ENCODE measurements around the gene TRERF1. TPM values are rescaled to one million over a fixed set of nuclear protein-coding genes. Genes with fewer than 3 reads are reported as not detected.

Gene TRERF1
- total RNA-seq, 1 donor from 2014 or later, result 8.7 TPM

DNA sequence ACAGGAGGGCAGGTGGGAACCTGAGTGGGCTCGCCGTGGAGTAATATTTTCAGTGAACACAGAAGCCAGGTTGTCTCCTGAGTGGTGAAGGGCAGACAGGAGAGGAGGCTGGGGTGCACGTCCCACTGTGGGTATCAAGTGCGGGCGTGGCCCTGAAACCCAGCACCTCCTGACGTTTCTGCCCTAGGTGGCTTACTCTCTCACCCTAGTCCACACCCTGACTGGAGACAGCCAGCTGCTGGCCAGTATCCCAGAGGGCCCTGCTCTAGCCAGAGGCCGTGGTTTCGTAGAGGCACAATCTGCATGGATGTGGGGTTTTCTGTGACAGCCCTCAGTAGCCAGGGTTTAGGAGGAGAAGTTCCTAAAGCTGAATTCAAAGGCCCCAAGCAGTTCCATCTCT is 86.7 kb downstream of the TRERF1 start:
- H3K9me3 Mint-ChIP-seq (ENCODE audit: unreplicated experiment), result no peaks in the 10 kb centered on the region

DNA sequence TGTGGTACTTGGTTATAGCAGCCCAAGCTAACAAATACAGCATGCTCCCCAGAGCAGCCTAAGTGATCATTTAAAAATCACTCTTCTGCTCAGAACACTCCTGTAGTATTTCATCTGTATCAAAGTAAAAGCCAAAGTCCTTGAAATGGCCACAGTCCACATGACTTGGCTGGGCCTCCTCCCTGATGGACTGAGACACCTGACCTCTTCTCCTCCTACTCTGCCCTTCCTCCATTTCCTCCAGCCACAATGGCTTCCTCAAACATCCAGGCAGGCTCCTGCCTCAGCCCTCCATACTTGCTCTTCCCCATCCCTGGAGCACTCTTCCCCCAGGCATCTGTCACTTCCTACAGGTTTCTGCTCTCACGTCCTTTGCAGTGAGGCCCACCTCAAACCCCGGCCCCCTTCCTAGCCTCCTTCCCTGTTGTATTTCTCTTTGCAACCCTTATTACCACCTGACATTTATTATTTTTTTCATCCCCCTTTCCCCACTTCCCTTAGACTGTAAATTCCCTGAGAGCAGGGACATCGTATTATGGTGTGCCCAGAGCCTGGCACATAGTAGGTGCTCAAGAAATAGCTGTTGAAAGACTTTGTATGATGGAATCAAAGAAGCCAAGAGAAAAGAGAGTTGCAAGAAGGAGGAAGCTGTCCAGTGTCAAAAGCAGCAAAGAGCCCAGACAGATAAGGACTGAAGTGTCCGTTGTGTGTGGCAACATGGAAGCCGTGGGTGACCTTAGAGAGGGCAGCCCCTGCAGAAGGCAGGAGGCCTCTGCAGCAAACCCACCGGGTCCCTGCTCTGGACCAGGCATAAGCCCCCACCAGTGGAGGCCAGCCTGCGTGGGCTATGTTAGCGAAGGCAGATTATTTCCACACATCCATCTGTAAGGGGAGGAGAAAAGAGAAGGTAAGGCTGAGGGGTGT is 87.5 kb downstream of the TRERF1 start:
- H3K4me3 Mint-ChIP-seq (ENCODE audit: unreplicated experiment), result no peak overlapping the region
- TF ChIP-seq, protein P1, sequence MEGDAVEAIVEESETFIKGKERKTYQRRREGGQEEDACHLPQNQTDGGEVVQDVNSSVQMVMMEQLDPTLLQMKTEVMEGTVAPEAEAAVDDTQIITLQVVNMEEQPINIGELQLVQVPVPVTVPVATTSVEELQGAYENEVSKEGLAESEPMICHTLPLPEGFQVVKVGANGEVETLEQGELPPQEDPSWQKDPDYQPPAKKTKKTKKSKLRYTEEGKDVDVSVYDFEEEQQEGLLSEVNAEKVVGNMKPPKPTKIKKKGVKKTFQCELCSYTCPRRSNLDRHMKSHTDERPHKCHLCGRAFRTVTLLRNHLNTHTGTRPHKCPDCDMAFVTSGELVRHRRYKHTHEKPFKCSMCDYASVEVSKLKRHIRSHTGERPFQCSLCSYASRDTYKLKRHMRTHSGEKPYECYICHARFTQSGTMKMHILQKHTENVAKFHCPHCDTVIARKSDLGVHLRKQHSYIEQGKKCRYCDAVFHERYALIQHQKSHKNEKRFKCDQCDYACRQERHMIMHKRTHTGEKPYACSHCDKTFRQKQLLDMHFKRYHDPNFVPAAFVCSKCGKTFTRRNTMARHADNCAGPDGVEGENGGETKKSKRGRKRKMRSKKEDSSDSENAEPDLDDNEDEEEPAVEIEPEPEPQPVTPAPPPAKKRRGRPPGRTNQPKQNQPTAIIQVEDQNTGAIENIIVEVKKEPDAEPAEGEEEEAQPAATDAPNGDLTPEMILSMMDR (IDR thresholded peaks at IDR 0.05; ENCODE audit: unreplicated experiment), result no peak
- H3K27ac Mint-ChIP-seq (ENCODE audit: unreplicated experiment), result peak overlapping the region; percentile 65
- peaks cover 13% of the 10 kb centered on the region for H3K27me3 Mint-ChIP-seq (ENCODE audit: unreplicated experiment)
- H3K9me3 Mint-ChIP-seq (ENCODE audit: unreplicated experiment), result no peaks in the 10 kb centered on the region
- DNase-seq (ENCODE audit: low spot score), result no peak
- H3K4me1 Mint-ChIP-seq (ENCODE audit: unreplicated experiment), result peaks cover 13% of the 10 kb centered on the region
- H3K36me3 Mint-ChIP-seq (ENCODE audit: low read depth, unreplicated experiment), result peaks cover 13% of the 10 kb centered on the region

More for the DNA sequence above, 86.7 kb downstream of the TRERF1 start:
- Mint-ChIP-seq H3K27ac (ENCODE audit: unreplicated experiment) (no peak overlapping the region), H3K4me3 (ENCODE audit: unreplicated experiment) (no peak overlapping the region), H3K36me3 (ENCODE audit: low read depth, unreplicated experiment) (peaks cover 17% of the 10 kb centered on the region), H3K27me3 (ENCODE audit: unreplicated experiment) (peaks cover 13% of the 10 kb centered on the region), H3K4me1 (ENCODE audit: unreplicated experiment) (peaks cover 13% of the 10 kb centered on the region)
- TF ChIP-seq, protein P1 (IDR thresholded peaks at IDR 0.05; ENCODE audit: unreplicated experiment), result no peak
- no peak for DNase-seq (ENCODE audit: low spot score)

DNA sequence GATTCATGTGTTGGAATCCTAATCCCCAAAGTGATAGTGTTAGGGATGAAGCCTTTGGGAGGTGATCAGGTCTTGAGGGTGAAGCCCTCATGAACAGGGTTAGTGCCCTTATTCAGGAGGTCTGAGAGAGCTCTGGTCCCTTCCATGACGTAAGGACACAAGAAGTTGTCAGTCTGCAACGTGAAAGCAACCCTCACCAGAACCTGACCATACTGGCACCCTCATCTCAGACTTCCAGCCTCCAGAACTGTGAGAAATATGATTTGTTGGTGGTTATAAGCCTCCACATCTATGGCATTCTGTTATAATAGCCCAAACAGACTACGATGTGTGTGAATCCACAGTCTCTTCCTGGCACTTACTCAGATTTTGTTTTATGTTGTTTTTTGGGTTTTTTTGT is 90.7 kb downstream of the TRERF1 start:
- H3K4me3 Mint-ChIP-seq (ENCODE audit: unreplicated experiment), result no peak overlapping the region
- no peaks in the 10 kb centered on the region for H3K9me3 Mint-ChIP-seq (ENCODE audit: unreplicated experiment)
- TF ChIP-seq, protein P1 (IDR thresholded peaks at IDR 0.05; ENCODE audit: unreplicated experiment), result no peak
- peaks cover 13% of the 10 kb centered on the region for H3K27me3 Mint-ChIP-seq (ENCODE audit: unreplicated experiment)
- H3K4me1 Mint-ChIP-seq (ENCODE audit: unreplicated experiment), result peaks cover 9% of the 10 kb centered on the region
- no peak for DNase-seq (ENCODE audit: low spot score)
- peaks cover 13% of the 10 kb centered on the region for H3K36me3 Mint-ChIP-seq (ENCODE audit: low read depth, unreplicated experiment)
- no peak overlapping the region for H3K27ac Mint-ChIP-seq (ENCODE audit: unreplicated experiment)

DNA sequence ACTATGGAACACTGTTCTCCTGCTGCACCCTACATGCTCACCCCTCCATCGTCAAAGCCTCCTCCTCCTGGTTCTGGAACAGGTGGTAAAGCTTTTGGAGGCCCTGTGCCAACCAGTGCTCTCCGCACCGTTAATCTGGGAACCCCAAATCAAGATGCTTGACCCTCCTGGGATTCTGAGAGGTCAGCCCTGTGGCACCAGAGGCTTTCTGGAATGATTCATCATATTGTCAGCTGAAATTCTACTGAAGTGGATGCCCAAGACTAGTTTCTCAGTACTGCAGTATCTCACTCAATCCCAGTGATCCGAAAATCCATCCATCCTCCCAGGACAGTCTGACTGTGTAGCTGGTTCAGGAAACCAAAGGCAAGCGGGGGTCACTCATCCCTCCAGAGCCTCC is 92.7 kb downstream of the TRERF1 start:
- Mint-ChIP-seq H3K9me3 (ENCODE audit: unreplicated experiment) (no peaks in the 10 kb centered on the region), H3K4me3 (ENCODE audit: unreplicated experiment) (no peak overlapping the region), H3K4me1 (ENCODE audit: unreplicated experiment) (peaks cover 1% of the 10 kb centered on the region), H3K27me3 (ENCODE audit: unreplicated experiment) (peaks cover 6% of the 10 kb centered on the region), H3K27ac (ENCODE audit: unreplicated experiment) (no peak overlapping the region), H3K36me3 (ENCODE audit: low read depth, unreplicated experiment) (peaks cover 8% of the 10 kb centered on the region)
- TF ChIP-seq, protein P1 (IDR thresholded peaks at IDR 0.05; ENCODE audit: unreplicated experiment), result no peak
- DNase-seq (ENCODE audit: low spot score), result no peak

DNA sequence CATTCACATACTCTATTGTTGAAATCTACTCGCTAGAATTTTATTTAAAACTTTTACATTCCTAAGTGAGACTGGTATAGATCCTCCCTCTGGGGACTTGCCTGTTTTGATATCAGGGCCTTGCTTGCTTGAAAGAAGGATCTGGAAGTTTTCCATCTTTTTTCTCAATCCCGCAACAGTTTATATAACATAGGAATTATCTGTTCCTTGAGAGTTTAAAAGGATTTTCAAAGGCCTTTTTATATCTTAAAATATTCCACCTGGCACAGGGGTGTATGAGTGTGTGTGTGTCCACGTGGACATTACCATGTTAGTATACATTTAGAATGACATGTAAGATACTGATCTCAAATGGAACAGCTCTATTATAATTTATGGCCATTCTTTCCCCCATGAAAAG is 96.3 kb downstream of the TRERF1 start:
- Mint-ChIP-seq H3K4me3 (ENCODE audit: unreplicated experiment) (no peak overlapping the region), H3K36me3 (ENCODE audit: low read depth, unreplicated experiment) (no peaks in the 10 kb centered on the region), H3K27me3 (ENCODE audit: unreplicated experiment) (no peaks in the 10 kb centered on the region), H3K27ac (ENCODE audit: unreplicated experiment) (no peak overlapping the region), H3K4me1 (ENCODE audit: unreplicated experiment) (no peaks in the 10 kb centered on the region), H3K9me3 (ENCODE audit: unreplicated experiment) (no peaks in the 10 kb centered on the region)
- TF ChIP-seq, protein P1 (IDR thresholded peaks at IDR 0.05; ENCODE audit: unreplicated experiment), result no peak
- no peak for DNase-seq (ENCODE audit: low spot score)
